ENCODE results near the gene SLC35A5. TPM values are rescaled to one million over a fixed set of nuclear protein-coding genes. Genes with fewer than 3 reads are reported as not detected.
"Not testable (repeated sequence)": the region's sequence is repeated elsewhere in the genome, so short reads cannot be mapped to it uniquely, and the experiment has no call there.

The SLC35A5 gene, protein sequence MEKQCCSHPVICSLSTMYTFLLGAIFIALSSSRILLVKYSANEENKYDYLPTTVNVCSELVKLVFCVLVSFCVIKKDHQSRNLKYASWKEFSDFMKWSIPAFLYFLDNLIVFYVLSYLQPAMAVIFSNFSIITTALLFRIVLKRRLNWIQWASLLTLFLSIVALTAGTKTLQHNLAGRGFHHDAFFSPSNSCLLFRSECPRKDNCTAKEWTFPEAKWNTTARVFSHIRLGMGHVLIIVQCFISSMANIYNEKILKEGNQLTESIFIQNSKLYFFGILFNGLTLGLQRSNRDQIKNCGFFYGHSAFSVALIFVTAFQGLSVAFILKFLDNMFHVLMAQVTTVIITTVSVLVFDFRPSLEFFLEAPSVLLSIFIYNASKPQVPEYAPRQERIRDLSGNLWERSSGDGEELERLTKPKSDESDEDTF
- total RNA-seq (100 to 1,000 TPM in 1 of 2 donors, 10 to 100 TPM in 1; 73.1 to 136 TPM), polyA plus RNA-seq (ENCODE audit: insufficient read length in 2 of 2) (10 to 100 TPM; 70.1 to 81.6 TPM)
- long read RNA-seq, donor 1, full-length matches to known transcripts = 16 of 23 reads
- long read RNA-seq, donor 1, partial matches to known transcripts = 7 of 23 reads
- long read RNA-seq, donor 1, other reads (novel, unspliced or antisense) = 0 of 23 reads
- long read RNA-seq, donor 2, full-length matches to known transcripts = 5 of 13 reads
- long read RNA-seq, donor 2, partial matches to known transcripts = 8 of 13 reads
- long read RNA-seq, donor 2, other reads (novel, unspliced or antisense) = 0 of 13 reads
- long read RNA-seq, donor 3, full-length matches to known transcripts = 4 of 4 reads
- long read RNA-seq, donor 3, partial matches to known transcripts = 0 of 4 reads
- long read RNA-seq, donor 3, other reads (novel, unspliced or antisense) = 0 of 4 reads
- long read RNA-seq, donor 4, full-length matches to known transcripts = 4 of 4 reads
- long read RNA-seq, donor 4, partial matches to known transcripts = 0 of 4 reads
- long read RNA-seq, donor 4, other reads (novel, unspliced or antisense) = 0 of 4 reads

DNA sequence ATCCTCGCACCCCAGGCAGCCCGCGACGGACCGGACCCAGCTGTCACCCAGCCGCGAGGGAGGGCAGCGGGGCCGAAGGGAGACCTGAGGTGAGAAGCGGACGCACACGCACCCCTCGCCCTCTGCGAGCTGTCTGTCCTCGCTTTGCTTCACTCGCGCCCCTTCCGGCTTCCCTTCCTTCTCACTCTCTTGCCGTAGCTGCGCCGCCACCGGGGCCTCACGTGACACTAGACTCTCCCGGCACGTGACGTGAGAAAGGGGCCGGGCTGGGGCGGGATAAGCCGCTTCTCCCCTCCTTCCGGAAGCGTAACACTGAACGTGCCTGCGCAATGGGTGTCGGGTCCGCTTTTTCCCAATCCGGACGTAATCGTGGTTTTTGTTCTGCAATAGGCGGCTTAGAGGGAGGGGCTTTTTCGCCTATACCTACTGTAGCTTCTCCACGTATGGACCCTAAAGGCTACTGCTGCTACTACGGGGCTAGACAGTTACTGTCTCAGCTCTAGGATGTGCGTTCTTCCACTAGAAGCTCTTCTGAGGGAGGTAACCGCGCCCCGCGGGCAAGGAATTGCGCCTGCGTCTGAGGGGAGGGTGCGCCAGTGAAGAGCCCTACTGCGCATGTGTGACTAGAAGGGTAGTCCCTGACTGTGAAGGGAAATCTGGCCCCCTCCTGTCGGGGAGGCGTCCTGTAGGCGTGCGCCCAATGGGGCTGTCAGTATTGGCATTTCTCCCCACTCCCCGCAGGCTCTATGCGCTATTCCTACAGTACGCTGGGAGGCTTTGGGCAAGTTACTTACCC is at the start of gene SLC35A5, which contains the start of gene ATG3:
TSS of gene SLC35A5 (plus strand) at position 312 of the 796 bp plus-strand sequence. CDS start 1,359 bp downstream, outside the sequence.
TSS of gene ATG3 (minus strand) at position 229 of the 796 bp plus-strand sequence. CDS start 434 bp downstream, outside the sequence.
- WGBS (ENCODE audit: insufficient coverage) = under 1% methylated on average over 52 of the region's 58 CpGs
- Histone ChIP-seq H3K27me3 (ENCODE audit: control insufficient read depth, insufficient read depth, low read length) (no peaks in the 10 kb centered on the region), H3K36me3 (ENCODE audit: control insufficient read depth, insufficient read depth, low read length) (peaks cover 6% of the 10 kb centered on the region), H3K4me3 (ENCODE audit: low read depth, low read length) (peak within 1 kb of the TSS; percentile 100), H3K4me1 (ENCODE audit: control insufficient read depth, insufficient read depth, low read length) (peaks cover 7% of the 10 kb centered on the region), H3K9me3 (ENCODE audit: control insufficient read depth, insufficient read depth, low read length) (no peaks in the 10 kb centered on the region), H3K27ac (ENCODE audit: low read depth, low read length) (peak within 1 kb of the TSS; percentile 100)
- peak; percentile 97 to 100 (median 99) for DNase-seq (ENCODE audit: low read depth in 4 of 6, low spot score in 6 of 6)

DNA sequence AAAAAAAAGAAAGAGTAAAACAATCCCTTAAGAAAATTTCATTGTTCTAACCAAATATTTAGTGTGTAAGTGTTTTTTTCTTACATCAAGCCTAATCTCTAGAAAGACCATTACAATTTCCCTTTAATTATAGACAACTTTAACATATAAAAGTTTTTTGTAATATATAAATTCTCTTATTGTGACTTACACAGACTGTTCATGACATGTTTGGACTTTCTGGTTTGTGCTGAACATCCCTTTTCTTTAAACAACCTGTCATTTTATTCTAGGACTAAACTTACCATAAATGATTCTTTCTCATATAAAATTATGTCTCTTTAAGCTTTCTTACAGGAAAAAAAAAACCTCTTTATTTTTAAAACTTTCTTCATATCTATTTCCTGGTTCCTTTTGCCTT is 49.5 kb upstream of the SLC35A5 start:
- Histone ChIP-seq H3K36me3 (ENCODE audit: control insufficient read depth, insufficient read depth, low read length) (no peaks in the 10 kb centered on the region), H3K9me3 (ENCODE audit: control insufficient read depth, insufficient read depth, low read length) (peaks cover 3% of the 10 kb centered on the region), H3K27me3 (ENCODE audit: control insufficient read depth, insufficient read depth, low read length) (no peaks in the 10 kb centered on the region), H3K4me1 (ENCODE audit: control insufficient read depth, insufficient read depth, low read length) (no peaks in the 10 kb centered on the region), H3K27ac (ENCODE audit: low read depth, low read length) (no peak overlapping the region), H3K4me3 (ENCODE audit: low read depth, low read length) (no peak overlapping the region)
- DNase-seq (ENCODE audit: low read depth in 4 of 6, low spot score in 6 of 6) = no peak

DNA sequence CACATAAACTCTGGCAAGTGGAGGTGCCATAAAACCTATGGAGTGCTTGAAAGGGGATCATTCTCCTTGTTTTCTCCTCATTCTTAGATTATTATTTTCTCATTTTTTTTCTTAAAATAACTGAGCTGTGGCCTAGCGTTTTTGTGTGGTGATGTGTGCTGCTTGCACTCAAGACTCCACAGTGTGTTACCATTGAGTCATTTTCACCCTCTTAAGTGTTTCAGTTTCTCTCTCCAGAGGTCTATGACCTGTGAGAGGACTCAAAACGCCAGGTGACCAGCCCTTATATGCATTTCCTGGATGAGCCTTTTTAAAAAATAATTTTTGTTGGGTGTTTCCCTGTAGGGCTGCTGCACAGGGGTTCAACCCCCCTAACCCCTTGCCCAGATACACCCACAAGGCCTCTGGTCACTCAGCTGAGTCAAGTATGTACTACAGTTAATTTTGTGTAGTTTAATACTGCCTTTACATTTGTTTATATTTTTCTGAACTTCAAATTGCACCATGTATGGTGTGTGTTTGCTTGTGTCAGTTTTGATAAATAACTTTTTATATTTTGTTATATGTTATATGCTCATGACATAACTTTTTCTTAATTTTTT is 47.2 kb upstream of the SLC35A5 start:
- Histone ChIP-seq H3K9me3 (ENCODE audit: control insufficient read depth, insufficient read depth, low read length) (peaks cover 3% of the 10 kb centered on the region), H3K4me3 (ENCODE audit: low read depth, low read length) (no peak overlapping the region), H3K36me3 (ENCODE audit: control insufficient read depth, insufficient read depth, low read length) (no peaks in the 10 kb centered on the region), H3K4me1 (ENCODE audit: control insufficient read depth, insufficient read depth, low read length) (no peaks in the 10 kb centered on the region), H3K27ac (ENCODE audit: low read depth, low read length) (no peak overlapping the region), H3K27me3 (ENCODE audit: control insufficient read depth, insufficient read depth, low read length) (no peaks in the 10 kb centered on the region)
- DNase-seq (ENCODE audit: low read depth in 4 of 6, low spot score in 6 of 6) = no peak
- no CpG with 5 or more reads among the region's 2 CpGs for WGBS (ENCODE audit: insufficient coverage)

DNA sequence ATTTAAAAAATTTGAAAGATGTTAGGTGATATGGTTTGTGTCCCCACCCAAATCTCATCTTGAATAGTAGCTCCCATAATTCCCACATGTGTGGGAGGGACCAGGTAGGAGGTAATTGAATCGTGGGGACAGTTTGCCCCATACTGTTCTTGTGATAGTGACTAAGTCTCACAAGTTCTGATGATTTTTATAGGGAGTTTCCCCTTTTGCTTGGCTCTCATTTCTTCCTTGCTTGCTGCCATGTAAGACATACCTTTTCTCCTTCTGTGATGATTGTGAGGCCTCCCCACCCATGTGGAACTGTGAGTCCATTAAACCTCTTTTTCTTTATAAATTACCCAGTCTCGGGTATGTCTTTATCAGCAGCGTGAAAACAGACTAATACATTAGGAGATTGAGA is 42.9 kb upstream of the SLC35A5 start:
- H3K9me3 ChIP-seq (ENCODE audit: control insufficient read depth, insufficient read depth, low read length); H3K4me3 ChIP-seq (ENCODE audit: low read depth, low read length); H3K27me3 ChIP-seq (ENCODE audit: control insufficient read depth, insufficient read depth, low read length); H3K4me1 ChIP-seq (ENCODE audit: control insufficient read depth, insufficient read depth, low read length); DNase-seq (ENCODE audit: low read depth in 4 of 6, low spot score in 6 of 6); H3K27ac ChIP-seq (ENCODE audit: low read depth, low read length); H3K36me3 ChIP-seq (ENCODE audit: control insufficient read depth, insufficient read depth, low read length): not testable (repeated sequence)
- WGBS (ENCODE audit: insufficient coverage) = no CpG with 5 or more reads among the region's 3 CpGs

DNA sequence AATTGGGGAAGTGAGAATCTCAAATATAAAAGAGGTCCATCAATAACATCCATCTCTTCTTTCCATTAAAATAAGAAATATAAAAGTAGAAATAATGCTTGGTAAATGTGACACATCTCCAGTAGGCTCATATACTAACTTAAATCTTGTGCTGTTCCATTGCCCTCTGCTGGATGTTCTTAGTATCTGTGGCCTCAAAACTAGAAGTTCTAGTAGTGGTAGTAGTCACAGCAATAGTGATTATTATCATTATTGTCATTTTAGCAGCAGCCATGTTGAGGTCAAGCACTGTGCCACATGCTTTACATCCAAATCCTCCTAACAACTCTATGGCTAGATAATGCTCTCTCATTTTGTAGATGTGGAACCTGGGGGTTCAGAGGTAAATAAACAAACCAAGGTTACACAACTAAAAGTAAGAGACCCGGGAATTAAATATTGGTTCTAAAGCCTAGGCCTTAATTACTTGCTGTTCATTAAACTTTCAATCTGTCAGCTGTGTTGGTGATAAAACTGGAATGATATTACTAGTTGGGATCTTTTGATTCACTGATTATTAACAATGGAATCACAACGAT is 42.3 kb upstream of the SLC35A5 start:
- peak; percentile 22 to 89 (median 43) for DNase-seq (ENCODE audit: low read depth in 4 of 6, low spot score in 6 of 6)
- H3K4me1 ChIP-seq (ENCODE audit: control insufficient read depth, insufficient read depth, low read length) = no peaks in the 10 kb centered on the region
- no peaks in the 10 kb centered on the region for H3K27me3 ChIP-seq (ENCODE audit: control insufficient read depth, insufficient read depth, low read length)
- no peak overlapping the region for H3K4me3 ChIP-seq (ENCODE audit: low read depth, low read length)
- no peak overlapping the region for H3K27ac ChIP-seq (ENCODE audit: low read depth, low read length)
- no peaks in the 10 kb centered on the region for H3K36me3 ChIP-seq (ENCODE audit: control insufficient read depth, insufficient read depth, low read length)
- H3K9me3 ChIP-seq (ENCODE audit: control insufficient read depth, insufficient read depth, low read length) = no peaks in the 10 kb centered on the region
- WGBS (ENCODE audit: insufficient coverage) = no CpG with 5 or more reads among the region's 2 CpGs

DNA sequence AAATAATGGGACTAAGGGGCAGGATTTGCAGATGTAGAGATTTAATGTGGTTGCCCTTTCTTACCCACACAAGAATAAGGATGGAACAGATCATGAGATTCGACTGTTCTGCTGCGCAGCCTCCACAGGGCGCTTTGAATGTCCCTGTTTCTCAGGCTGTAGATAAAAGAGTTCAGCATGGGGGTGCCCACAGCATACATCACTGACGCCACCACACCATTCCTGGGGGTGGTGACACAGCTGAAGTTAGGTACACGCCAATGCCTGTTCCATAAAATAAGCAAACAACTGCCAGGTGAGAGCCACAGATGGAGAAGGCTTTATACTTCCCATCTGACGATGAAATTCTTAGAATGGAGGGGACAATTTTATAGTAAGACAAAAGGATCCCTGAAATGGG is 37.7 kb upstream of the SLC35A5 start:
- H3K36me3 ChIP-seq (ENCODE audit: control insufficient read depth, insufficient read depth, low read length); DNase-seq (ENCODE audit: low read depth in 4 of 6, low spot score in 6 of 6); H3K9me3 ChIP-seq (ENCODE audit: control insufficient read depth, insufficient read depth, low read length); H3K27me3 ChIP-seq (ENCODE audit: control insufficient read depth, insufficient read depth, low read length); H3K27ac ChIP-seq (ENCODE audit: low read depth, low read length); H3K4me3 ChIP-seq (ENCODE audit: low read depth, low read length); H3K4me1 ChIP-seq (ENCODE audit: control insufficient read depth, insufficient read depth, low read length): not testable (repeated sequence)
- WGBS (ENCODE audit: insufficient coverage) = 90% methylated on average over 2 of the region's 6 CpGs

DNA sequence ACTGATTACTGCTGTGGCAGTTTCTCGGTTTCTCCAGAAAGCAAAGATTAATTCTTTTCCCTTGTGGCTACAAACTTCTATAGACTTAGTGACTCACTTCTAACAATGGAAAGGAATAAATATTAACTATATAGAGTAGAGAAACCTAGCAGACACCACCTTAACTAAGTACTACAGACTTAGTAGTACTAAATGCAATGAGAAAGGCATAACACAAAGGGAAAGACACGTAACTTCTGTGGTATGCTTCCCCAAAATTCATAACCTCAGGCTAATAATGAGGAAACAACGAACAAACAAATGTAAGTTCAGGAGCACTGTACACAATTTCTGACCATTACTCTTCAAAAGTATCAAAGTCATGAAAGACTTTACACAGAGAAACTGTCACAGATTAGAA is 31.3 kb upstream of the SLC35A5 start:
- H3K27me3 ChIP-seq (ENCODE audit: control insufficient read depth, insufficient read depth, low read length) = no peaks in the 10 kb centered on the region
- H3K36me3 ChIP-seq (ENCODE audit: control insufficient read depth, insufficient read depth, low read length) = peaks cover 3% of the 10 kb centered on the region
- no peak overlapping the region for H3K27ac ChIP-seq (ENCODE audit: low read depth, low read length)
- no peak overlapping the region for H3K4me3 ChIP-seq (ENCODE audit: low read depth, low read length)
- no peaks in the 10 kb centered on the region for H3K4me1 ChIP-seq (ENCODE audit: control insufficient read depth, insufficient read depth, low read length)
- no peak for DNase-seq (ENCODE audit: low read depth in 4 of 6, low spot score in 6 of 6)
- H3K9me3 ChIP-seq (ENCODE audit: control insufficient read depth, insufficient read depth, low read length) = no peaks in the 10 kb centered on the region
- no CpG with 5 or more reads among the region's 3 CpGs for WGBS (ENCODE audit: insufficient coverage)

DNA sequence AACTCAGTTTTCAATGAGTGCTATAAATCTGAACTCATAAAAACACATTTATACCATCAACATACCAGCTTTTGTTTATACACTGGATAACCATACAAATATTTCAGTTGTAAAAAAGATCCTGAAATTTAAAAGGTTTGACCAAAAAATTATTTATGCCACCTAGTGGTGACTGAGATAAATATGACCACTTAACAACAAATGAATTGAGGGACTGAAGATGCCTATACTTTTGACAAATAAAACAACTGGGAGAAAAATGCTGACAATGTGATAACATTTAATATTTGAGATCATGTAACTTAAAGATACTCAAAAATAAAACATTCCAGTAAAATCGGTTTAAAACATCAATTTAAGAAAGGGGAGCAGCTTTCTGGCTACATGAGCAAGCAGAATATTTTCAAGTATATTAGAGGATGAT is 30.5 kb upstream of the SLC35A5 start:
- DNase-seq (ENCODE audit: low read depth in 4 of 6, low spot score in 6 of 6) = peak; percentile 7 to 74 (median 12)
- Histone ChIP-seq H3K4me3 (ENCODE audit: low read depth, low read length) (no peak overlapping the region), H3K4me1 (ENCODE audit: control insufficient read depth, insufficient read depth, low read length) (no peaks in the 10 kb centered on the region), H3K36me3 (ENCODE audit: control insufficient read depth, insufficient read depth, low read length) (peaks cover 3% of the 10 kb centered on the region), H3K27ac (ENCODE audit: low read depth, low read length) (no peak overlapping the region), H3K9me3 (ENCODE audit: control insufficient read depth, insufficient read depth, low read length) (no peaks in the 10 kb centered on the region), H3K27me3 (ENCODE audit: control insufficient read depth, insufficient read depth, low read length) (no peaks in the 10 kb centered on the region)
- no CpG with 5 or more reads among the region's 1 CpG for WGBS (ENCODE audit: insufficient coverage)
